Epithelial cell of esophagus (primary cell): ENCODE results near the gene FBP2.
"Not testable (repeated sequence)": the region's sequence is repeated elsewhere in the genome, so short reads cannot be mapped to it uniquely, and the experiment has no call there.

Experiments
- DNase-seq: peaks from one replicate; pipeline ENCODE4 v3.0.0; 2010; ENCODE audit warnings: low read depth
- H3K4me3 ChIP-seq: 2 replicates; pipeline ENCODE4 v1.5.1; 2011; ENCODE audit warnings: mild to moderate bottlenecking, low read length, control low read depth
- CTCF ChIP-seq: IDR thresholded peaks from 2 replicates; pipeline ENCODE4 v1.5.1; 2011; ENCODE audit warnings: low read depth, mild to moderate bottlenecking, low read length, control low read depth, inconsistent platforms; ENCODE audit not compliant: insufficient read depth; ENCODE audit errors: missing control alignments

Gene FBP2

GRCh38 chr9:94607423-94607691 is 13.7 kb upstream of the FBP2 start:
- no peak for TF ChIP-seq CTCF
- DNase-seq = no peak
- H3K4me3 ChIP-seq = no peak overlapping the region

- no peak overlapping the region for H3K4me3 ChIP-seq
- TF ChIP-seq CTCF = no peak
- DNase-seq = no peak
Measured at GRCh38 chr9:94606646-94607422, 13.2 kb upstream of the FBP2 start.

DNA sequence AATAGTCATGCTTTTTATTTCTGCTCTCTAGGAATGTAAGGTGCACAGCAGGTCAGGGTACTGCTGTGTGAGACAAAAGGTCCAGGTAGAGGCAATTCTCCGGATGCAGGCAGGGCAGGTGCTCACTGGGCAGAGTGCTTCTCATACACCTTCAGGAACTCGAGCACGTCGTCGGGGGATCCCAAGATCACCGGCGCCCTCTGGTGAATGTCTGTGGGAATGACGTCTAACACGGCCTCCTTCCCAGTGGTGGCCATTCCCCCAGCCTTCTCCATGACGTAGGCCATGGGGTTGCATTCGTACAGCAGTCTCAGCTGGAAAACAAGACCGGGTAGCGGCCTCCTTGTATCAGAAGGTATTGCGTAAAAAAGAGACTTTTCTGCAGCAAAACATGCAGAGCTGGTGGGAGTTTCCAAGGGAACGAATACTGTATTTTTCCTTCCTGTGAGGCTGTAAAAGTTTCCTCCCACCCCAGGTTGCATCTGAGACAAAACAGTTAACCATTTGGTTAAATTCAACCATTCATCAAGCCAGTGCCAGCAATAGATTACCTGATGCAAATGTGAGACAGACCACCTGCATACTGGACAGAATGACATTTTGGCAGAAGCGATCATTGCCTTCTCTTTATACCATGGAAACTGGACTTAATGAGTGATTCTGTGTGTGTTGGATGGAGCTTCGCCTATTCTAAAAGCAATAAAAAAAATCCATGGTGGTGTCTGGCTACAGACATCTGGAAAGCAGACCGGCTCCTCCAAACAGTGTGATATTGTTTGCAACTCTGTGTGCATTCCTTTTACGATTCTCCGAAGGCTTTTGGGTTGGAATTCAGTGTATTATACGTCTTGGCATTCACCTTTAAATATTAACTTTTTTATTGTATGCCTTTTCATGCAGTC is 9.9 kb upstream of the FBP2 start:
- no peak overlapping the region for H3K4me3 ChIP-seq
- peak; percentile 73 for DNase-seq
- peak; percentile 79 for TF ChIP-seq CTCF

GRCh38 chr9:94602666-94603065 is 9.0 kb upstream of the FBP2 start:
- no peak overlapping the region for H3K4me3 ChIP-seq
- no peak for DNase-seq

DNA sequence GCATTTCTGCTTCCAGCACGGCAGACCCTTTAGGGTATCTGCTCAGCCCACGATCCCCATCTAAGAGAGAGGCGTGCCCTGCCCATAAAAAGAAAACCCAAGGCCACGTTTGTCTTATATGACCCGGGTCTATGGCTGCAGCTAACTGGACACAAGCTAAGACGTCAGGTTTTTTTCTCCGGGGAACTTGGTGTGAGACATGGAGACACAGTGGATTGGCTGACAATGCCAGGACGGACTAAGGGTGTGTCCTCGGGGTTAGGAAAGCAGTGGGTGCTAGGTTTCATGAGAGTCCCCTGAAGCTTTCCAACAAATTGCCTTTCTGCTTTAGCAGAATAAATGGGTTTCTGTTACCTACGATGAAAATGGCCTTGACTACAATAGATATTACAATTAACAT is 7.1 kb upstream of the FBP2 start:
- H3K4me3 ChIP-seq = no peak overlapping the region
- TF ChIP-seq CTCF = no peak
- no peak for DNase-seq

More at GRCh38 chr9:94602666-94603065, 9.0 kb upstream of the FBP2 start:
- TF ChIP-seq CTCF = no peak

DNA sequence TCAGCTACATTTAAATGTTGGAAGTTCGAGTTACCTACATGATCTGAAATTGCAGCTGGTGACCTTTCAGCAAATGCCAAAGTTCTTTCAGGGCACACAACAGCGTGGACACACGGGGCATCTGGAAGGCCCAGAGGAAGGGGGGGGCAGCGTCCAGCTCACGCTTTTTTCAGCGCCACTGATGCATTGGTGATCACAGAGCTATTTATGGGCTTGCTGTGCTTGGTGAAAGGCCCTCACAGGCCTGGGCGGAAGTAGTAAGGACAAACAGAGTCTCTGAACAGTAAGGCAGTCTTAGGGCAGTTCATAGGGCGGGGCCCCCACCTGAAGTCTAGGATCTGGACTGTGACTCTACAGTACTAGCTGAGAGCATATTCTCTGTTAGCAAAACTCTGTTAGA is 6.6 kb upstream of the FBP2 start:
- no peak for DNase-seq
- H3K4me3 ChIP-seq = no peak overlapping the region
- TF ChIP-seq CTCF = no peak

- H3K4me3 ChIP-seq = no peak overlapping the region
- no peak for TF ChIP-seq CTCF
- DNase-seq = no peak
Measured at GRCh38 chr9:94599102-94599501, 5.5 kb upstream of the FBP2 start.

- not testable (repeated sequence) for H3K4me3 ChIP-seq, DNase-seq
Measured at GRCh38 chr9:94592683-94593082, 941 bp downstream of the FBP2 start.
